Gastroesophageal sphincter (tissue), 4 donors: ENCODE data around the gene SH3RF3. TPM values are rescaled to one million over a fixed set of nuclear protein-coding genes. Genes with fewer than 3 reads are reported as not detected.

Experiments used
- ATAC-seq: fragments of 150-250 bp; one replicate; pipeline ENCODE4 v1.9.1; 2016; ENCODE audit warnings: mild to moderate bottlenecking, moderate library complexity
- H3K27ac ChIP-seq, 4 donors: fragments of 200-600 bp; sonication (generic) in 3 of 4; 1 replicate in 3 of 4; 2 replicates in 1 of 4; pipeline ENCODE4 v1.5.1; 2016 to 2019
- H3K27me3 ChIP-seq: fragments of 200-600 bp; sonication (generic); one replicate; pipeline ENCODE4 v1.5.1; 2019
- H3K36me3 ChIP-seq, 2 donors: fragments of 200-600 bp; sonication (generic); one replicate each; pipeline ENCODE4 v1.5.1; 2019; ENCODE audit warnings: control low read depth in 1 of 2
- H3K4me1 ChIP-seq, 3 donors: fragments of 200-600 bp; sonication (generic); 1 replicate in 2 of 3; 2 replicates in 1 of 3; pipeline ENCODE4 v1.5.1; 2016 to 2019; ENCODE audit warnings: control low read depth in 2 of 3
- H3K4me3 ChIP-seq, 2 donors: fragments of 200-600 bp; sonication (generic); one replicate each; pipeline ENCODE4 v1.5.1; 2019; ENCODE audit warnings: mild to moderate bottlenecking in 1 of 2, moderate library complexity in 1 of 2
- H3K9me3 ChIP-seq, 3 donors: fragments of 200-600 bp; sonication (generic); one replicate each; pipeline ENCODE4 v1.5.1; 2017 to 2019; ENCODE audit warnings: control low read depth in 2 of 3
- EP300 ChIP-seq: sonication (generic); formaldehyde crosslinking; IDR thresholded peaks from one replicate; pipeline ENCODE4 v1.6.1; 2017; ENCODE audit warnings: antibody characterized with exemption, mild to moderate bottlenecking
- POLR2A ChIP-seq, 2 donors: fragments of 450-650 bp; IDR thresholded peaks; one replicate each; pipeline ENCODE4 v1.6.1; 2017; ENCODE audit warnings: antibody characterized with exemption in 2 of 2, mild to moderate bottlenecking in 2 of 2, moderate library complexity in 1 of 2
- POLR2AphosphoS5 ChIP-seq: sonication (generic); formaldehyde crosslinking; IDR thresholded peaks from one replicate; pipeline ENCODE4 v1.6.1; 2017; ENCODE audit warnings: antibody characterized with exemption
- WGBS, 2 donors: methylation state at CpG; one replicate each; pipeline ENCODE4 v1.1.5; 2018; ENCODE audit warnings: low coverage in 1 of 2; 5-methylcytosine and 5-hydroxymethylcytosine counted together
- total RNA-seq, 4 donors: library from RNA; depleted of rRNA; stranded (reverse); fragments of >200 nt; gene quantifications; one replicate each; pipeline ENCODE4 v1.1.0, GENCODE V29; 2016
- TF ChIP-seq, protein P1 (sequence below), 4 experiments: fragments of 200-600 bp in 2 of 4; fragments of 450-650 bp in 2 of 4; sonication (generic) in 1 of 4; IDR thresholded peaks; one replicate each; pipeline ENCODE4 v1.5.1; 2017 to 2019; ENCODE audit warnings: antibody characterized with exemption in 4 of 4, mild to moderate bottlenecking in 2 of 4, moderate library complexity in 2 of 4

Gene SH3RF3
- 10 to 100 TPM; 10.1 to 15.8 (median 13.2) TPM for total RNA-seq

GRCh38 chr2:109128616-109129355 is at the start of gene SH3RF3:
TSS of gene SH3RF3 (plus strand) at chr2:109129205.
- WGBS, 2 donors, result no CpG with 5 or more reads among the region's 85 CpGs
- peaks cover 0 to 46% (median 3%) of the 10 kb centered on the region in 3 donors for H3K4me1 ChIP-seq
- H3K9me3 ChIP-seq, result no peaks in the 10 kb centered on the region
- H3K27me3 ChIP-seq, result peaks cover 9% of the 10 kb centered on the region
- peak within 1 kb of the TSS; percentile 44 to 89 (median 82) for H3K27ac ChIP-seq
- H3K4me3 ChIP-seq, result peak within 1 kb of the TSS; percentile 54 to 89
- TF ChIP-seq POLR2A (IDR thresholded peaks at IDR 0.05), result peak in 1 of 2 donors; percentile 10
- TF ChIP-seq EP300, result no peak
- TF ChIP-seq POLR2AphosphoS5, result peak; percentile 32
- TF ChIP-seq, protein P1, sequence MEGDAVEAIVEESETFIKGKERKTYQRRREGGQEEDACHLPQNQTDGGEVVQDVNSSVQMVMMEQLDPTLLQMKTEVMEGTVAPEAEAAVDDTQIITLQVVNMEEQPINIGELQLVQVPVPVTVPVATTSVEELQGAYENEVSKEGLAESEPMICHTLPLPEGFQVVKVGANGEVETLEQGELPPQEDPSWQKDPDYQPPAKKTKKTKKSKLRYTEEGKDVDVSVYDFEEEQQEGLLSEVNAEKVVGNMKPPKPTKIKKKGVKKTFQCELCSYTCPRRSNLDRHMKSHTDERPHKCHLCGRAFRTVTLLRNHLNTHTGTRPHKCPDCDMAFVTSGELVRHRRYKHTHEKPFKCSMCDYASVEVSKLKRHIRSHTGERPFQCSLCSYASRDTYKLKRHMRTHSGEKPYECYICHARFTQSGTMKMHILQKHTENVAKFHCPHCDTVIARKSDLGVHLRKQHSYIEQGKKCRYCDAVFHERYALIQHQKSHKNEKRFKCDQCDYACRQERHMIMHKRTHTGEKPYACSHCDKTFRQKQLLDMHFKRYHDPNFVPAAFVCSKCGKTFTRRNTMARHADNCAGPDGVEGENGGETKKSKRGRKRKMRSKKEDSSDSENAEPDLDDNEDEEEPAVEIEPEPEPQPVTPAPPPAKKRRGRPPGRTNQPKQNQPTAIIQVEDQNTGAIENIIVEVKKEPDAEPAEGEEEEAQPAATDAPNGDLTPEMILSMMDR (IDR thresholded peaks at IDR 0.05), result peak in 1 of 4 experiments; percentile 23
- ATAC-seq, result peak; percentile 35
- H3K36me3 ChIP-seq, result no peaks in the 10 kb centered on the region

- no peaks in the 10 kb centered on the region for H3K4me1 ChIP-seq
- no peak overlapping the region for H3K27ac ChIP-seq
- ATAC-seq, result no peak
- H3K27me3 ChIP-seq, result no peaks in the 10 kb centered on the region
- no peak overlapping the region for H3K4me3 ChIP-seq
- no peaks in the 10 kb centered on the region for H3K9me3 ChIP-seq
- 70 to 80% methylated on average over 4 to 6 of the region's 6 CpGs for WGBS, 2 donors
- TF ChIP-seq EP300 (no peak), POLR2A (IDR thresholded peaks at IDR 0.05) (no peak), POLR2AphosphoS5 (no peak)
- TF ChIP-seq, protein P1 (IDR thresholded peaks at IDR 0.05), result no peak
- no peaks in the 10 kb centered on the region for H3K36me3 ChIP-seq
Measured at GRCh38 chr2:109079590-109079989, 49.4 kb upstream of the SH3RF3 start.

- ATAC-seq, result no peak
- no peak overlapping the region for H3K4me3 ChIP-seq
- H3K4me1 ChIP-seq, result no peaks in the 10 kb centered on the region
- H3K27ac ChIP-seq, result no peak overlapping the region
- no peaks in the 10 kb centered on the region for H3K27me3 ChIP-seq
- H3K36me3 ChIP-seq, result no peaks in the 10 kb centered on the region
- TF ChIP-seq, protein P1 (IDR thresholded peaks at IDR 0.05), result no peak
- TF ChIP-seq EP300 (no peak), POLR2A (IDR thresholded peaks at IDR 0.05) (no peak), POLR2AphosphoS5 (no peak)
- WGBS, 2 donors, result 69 to 74% methylated on average over 3 to 6 of the region's 6 CpGs
- H3K9me3 ChIP-seq, result no peaks in the 10 kb centered on the region
Measured at GRCh38 chr2:109080109-109080508, 48.9 kb upstream of the SH3RF3 start.

DNA sequence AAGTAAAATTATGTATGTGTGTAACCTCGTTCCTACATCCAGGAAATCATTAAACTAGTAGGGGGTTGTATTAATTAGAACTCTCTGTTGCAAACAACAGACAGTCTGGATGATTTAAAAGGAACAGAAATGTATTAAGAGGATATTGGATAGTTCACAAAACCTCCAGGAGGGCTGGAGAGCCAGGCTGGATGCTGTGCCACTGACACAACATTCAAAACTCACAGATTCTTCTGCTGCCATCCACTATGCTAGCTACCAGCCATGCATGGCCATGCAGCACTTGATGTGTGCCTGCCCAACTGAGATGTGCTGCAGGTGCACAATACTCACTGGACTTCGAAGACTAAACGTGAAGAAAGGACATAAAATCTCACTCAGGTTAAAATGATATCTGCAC is 48.2 kb upstream of the SH3RF3 start:
- H3K36me3 ChIP-seq, result no peaks in the 10 kb centered on the region
- ATAC-seq, result no peak
- H3K4me1 ChIP-seq, result no peaks in the 10 kb centered on the region
- H3K4me3 ChIP-seq, result no peak overlapping the region
- H3K27me3 ChIP-seq, result no peaks in the 10 kb centered on the region
- H3K27ac ChIP-seq, result no peak overlapping the region
- 69 to 74% methylated on average over 3 of the region's 3 CpGs for WGBS, 2 donors
- no peak for TF ChIP-seq POLR2AphosphoS5
- TF ChIP-seq EP300, result no peak
- TF ChIP-seq, protein P1 (IDR thresholded peaks at IDR 0.05), result no peak
- TF ChIP-seq POLR2A (IDR thresholded peaks at IDR 0.05), result no peak
- H3K9me3 ChIP-seq, result no peaks in the 10 kb centered on the region

DNA sequence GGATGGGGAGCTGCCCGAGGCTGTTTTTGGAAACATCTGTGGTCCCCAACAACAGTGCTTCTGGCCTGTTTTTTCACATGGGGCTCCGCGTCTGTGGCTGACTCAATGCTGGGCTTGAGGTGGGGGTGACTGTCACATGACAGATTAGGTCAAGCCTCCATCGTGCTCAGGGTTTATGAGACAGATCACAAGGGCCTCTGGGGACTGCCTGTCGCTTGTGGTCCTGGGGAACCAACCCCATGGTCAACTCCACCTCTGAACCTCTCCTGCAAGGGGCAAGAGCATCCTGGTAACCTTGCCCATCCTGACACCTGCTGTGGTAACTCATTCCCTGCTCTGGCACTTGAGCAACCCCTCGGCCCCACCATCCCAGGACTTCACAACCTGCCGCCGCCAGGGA is 47.6 kb upstream of the SH3RF3 start:
- Histone ChIP-seq H3K27me3 (no peaks in the 10 kb centered on the region), H3K9me3 (no peaks in the 10 kb centered on the region), H3K36me3 (no peaks in the 10 kb centered on the region), H3K4me1 (no peaks in the 10 kb centered on the region), H3K4me3 (no peak overlapping the region), H3K27ac (no peak overlapping the region)
- no peak for TF ChIP-seq POLR2A (IDR thresholded peaks at IDR 0.05)
- TF ChIP-seq EP300, result no peak
- TF ChIP-seq POLR2AphosphoS5, result no peak
- TF ChIP-seq, protein P1 (IDR thresholded peaks at IDR 0.05), result no peak
- WGBS, 2 donors, result 49 to 73% methylated on average over 3 of the region's 8 CpGs
- ATAC-seq, result no peak
